Progenitor cell of endocrine pancreas (in vitro differentiated cells): ENCODE data around the gene NOL8. TPM values are rescaled to one million over a fixed set of nuclear protein-coding genes. Genes with fewer than 3 reads are reported as not detected.

Experiments used
- DNase-seq: peaks from one replicate; pipeline ENCODE4 v3.0.0; 2021; ENCODE audit warnings: low spot score; ENCODE audit not compliant: unreplicated experiment
- H3K27ac Mint-ChIP-seq: 2 replicates; pipeline ENCODE4 v1.8.0; 2021; ENCODE audit warnings: mild to moderate bottlenecking, moderate library complexity, mixed read lengths
- H3K27me3 Mint-ChIP-seq: 2 replicates; pipeline ENCODE4 v1.8.0; 2021; ENCODE audit warnings: mixed read lengths
- H3K36me3 Mint-ChIP-seq: 2 replicates; pipeline ENCODE4 v1.8.0; 2022; ENCODE audit warnings: mixed read lengths; ENCODE audit not compliant: insufficient read depth
- H3K4me1 Mint-ChIP-seq: 2 replicates; pipeline ENCODE4 v1.8.0; 2021; ENCODE audit warnings: low read depth, mixed read lengths
- H3K4me3 Mint-ChIP-seq: 2 replicates; pipeline ENCODE4 v1.8.0; 2021; ENCODE audit warnings: low read depth, mild to moderate bottlenecking, moderate library complexity, mixed read lengths
- H3K9me3 Mint-ChIP-seq: 2 replicates; pipeline ENCODE4 v1.8.0; 2021; ENCODE audit warnings: low read depth, mixed read lengths
- total RNA-seq: library from RNA; stranded (reverse); gene quantifications from 2 replicates; pipeline ENCODE4 v1.2.1, GENCODE V29; 2021
- TF ChIP-seq, protein P1 (sequence below): fragments of 200-600 bp; sonication (generic); IDR thresholded peaks from one replicate; pipeline ENCODE4 v1.5.0; 2021; ENCODE audit warnings: antibody characterized with exemption, mild to moderate bottlenecking; ENCODE audit not compliant: unreplicated experiment

Gene NOL8
- total RNA-seq, 1 donor from 2014 or later: 38.3 TPM

DNA sequence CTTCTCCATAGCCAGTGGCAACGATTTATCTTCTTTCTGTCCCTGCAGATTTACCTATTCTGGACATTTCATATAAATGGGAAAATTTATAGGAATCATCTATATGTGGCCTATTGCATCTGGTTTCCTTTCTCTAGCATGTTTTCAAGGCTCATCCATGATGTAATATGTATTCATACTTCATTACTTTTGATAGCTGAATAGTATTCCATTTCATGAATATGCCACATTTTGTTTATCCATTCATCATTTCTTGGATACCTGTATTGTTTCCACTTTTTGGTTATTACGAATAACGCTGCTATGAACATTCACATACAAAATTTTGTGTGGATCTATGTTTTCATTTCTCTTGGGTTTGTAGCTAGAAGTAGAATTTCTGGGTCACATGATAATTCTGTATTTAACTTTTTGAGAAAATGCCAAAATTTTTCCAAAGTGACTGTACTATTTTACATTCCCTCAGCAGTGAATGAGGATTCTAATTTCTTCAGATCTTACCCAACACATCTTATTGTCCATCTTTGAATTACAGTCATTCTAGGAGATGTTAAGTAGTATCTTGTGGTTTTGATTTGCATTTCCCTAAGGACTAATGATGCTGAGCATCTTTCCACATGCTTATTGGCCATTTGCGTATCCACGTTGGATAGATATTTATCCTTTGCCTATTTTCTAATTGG is 35.3 kb downstream of the NOL8 start:
- no peaks in the 10 kb centered on the region for H3K27me3 Mint-ChIP-seq
- TF ChIP-seq, protein P1, sequence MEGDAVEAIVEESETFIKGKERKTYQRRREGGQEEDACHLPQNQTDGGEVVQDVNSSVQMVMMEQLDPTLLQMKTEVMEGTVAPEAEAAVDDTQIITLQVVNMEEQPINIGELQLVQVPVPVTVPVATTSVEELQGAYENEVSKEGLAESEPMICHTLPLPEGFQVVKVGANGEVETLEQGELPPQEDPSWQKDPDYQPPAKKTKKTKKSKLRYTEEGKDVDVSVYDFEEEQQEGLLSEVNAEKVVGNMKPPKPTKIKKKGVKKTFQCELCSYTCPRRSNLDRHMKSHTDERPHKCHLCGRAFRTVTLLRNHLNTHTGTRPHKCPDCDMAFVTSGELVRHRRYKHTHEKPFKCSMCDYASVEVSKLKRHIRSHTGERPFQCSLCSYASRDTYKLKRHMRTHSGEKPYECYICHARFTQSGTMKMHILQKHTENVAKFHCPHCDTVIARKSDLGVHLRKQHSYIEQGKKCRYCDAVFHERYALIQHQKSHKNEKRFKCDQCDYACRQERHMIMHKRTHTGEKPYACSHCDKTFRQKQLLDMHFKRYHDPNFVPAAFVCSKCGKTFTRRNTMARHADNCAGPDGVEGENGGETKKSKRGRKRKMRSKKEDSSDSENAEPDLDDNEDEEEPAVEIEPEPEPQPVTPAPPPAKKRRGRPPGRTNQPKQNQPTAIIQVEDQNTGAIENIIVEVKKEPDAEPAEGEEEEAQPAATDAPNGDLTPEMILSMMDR: no peak
- no peak overlapping the region for H3K4me3 Mint-ChIP-seq
- H3K9me3 Mint-ChIP-seq: no peaks in the 10 kb centered on the region
- H3K27ac Mint-ChIP-seq: no peak overlapping the region
- H3K36me3 Mint-ChIP-seq: peaks cover 23% of the 10 kb centered on the region
- no peak for DNase-seq
- H3K4me1 Mint-ChIP-seq: peaks cover 30% of the 10 kb centered on the region

GRCh38 chr9:92279302-92279701 is 45.8 kb downstream of the NOL8 start:
- TF ChIP-seq, protein P1: no peak
- Mint-ChIP-seq H3K4me1 (no peaks in the 10 kb centered on the region), H3K4me3 (no peak overlapping the region), H3K9me3 (no peaks in the 10 kb centered on the region), H3K36me3 (peaks cover 36% of the 10 kb centered on the region), H3K27ac (peak overlapping the region; percentile 22), H3K27me3 (no peaks in the 10 kb centered on the region)
- DNase-seq: no peak

GRCh38 chr9:92278110-92278509 is 47.0 kb downstream of the NOL8 start:
- no peak overlapping the region for H3K27ac Mint-ChIP-seq
- H3K9me3 Mint-ChIP-seq: no peaks in the 10 kb centered on the region
- TF ChIP-seq, protein P1: no peak
- no peak for DNase-seq
- no peaks in the 10 kb centered on the region for H3K4me1 Mint-ChIP-seq
- H3K4me3 Mint-ChIP-seq: no peak overlapping the region
- H3K27me3 Mint-ChIP-seq: no peaks in the 10 kb centered on the region
- H3K36me3 Mint-ChIP-seq: peaks cover 38% of the 10 kb centered on the region

DNA sequence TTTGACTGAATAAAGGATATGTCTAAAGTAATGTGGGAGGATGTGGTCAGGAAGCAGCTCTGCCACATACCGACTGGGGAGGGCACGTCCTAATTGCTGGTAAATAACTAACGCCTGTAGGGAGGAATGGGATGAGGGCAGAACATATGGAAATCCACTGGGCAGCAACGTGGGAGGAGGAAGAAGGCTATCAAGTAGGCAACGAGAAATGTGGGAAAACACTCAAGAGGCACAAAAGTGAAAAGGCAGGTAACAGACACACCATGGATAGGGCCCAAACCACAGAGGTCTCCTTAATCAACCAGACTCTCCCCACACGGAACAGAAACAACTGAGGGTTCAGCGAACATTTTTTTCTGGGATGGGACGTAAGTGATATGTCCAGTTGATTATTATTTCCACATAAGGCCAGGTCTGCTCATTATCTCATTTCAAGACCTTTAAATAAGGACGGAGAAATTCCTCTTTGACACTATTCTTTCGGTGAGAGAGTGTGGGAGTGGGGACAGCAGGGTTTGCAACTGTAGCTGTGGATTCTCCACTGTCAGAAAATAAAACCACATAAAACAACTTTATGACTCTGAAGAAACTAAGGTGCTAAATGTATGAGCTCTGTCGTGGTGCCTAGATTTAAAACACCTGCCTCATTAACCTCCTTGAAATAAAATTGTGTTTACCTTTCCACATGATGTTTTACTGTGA is 48.7 kb downstream of the NOL8 start:
- Mint-ChIP-seq H3K36me3 (peaks cover 41% of the 10 kb centered on the region), H3K27ac (no peak overlapping the region), H3K4me3 (no peak overlapping the region), H3K9me3 (no peaks in the 10 kb centered on the region), H3K4me1 (no peaks in the 10 kb centered on the region), H3K27me3 (no peaks in the 10 kb centered on the region)
- DNase-seq: no peak
- TF ChIP-seq, protein P1: no peak

DNA sequence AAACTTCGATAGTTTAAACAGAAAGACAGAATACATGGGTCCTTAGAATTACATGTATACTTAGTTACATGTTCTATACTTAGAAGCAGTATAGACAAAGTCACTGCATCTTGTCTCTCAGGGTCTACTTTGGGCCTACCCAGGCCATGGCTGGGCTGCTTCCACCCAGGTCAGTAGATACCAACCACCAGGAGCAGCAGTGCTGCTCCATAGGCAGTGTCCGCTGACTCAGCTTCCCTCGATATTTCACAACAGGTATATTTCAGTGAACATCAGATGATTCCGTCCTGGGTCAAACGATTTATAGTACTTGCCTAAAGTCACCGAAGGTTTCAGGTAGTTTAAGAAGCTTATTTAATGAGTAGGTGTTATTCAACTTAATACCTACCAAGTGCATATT is 49.6 kb downstream of the NOL8 start:
- DNase-seq: no peak
- TF ChIP-seq, protein P1: no peak
- no peak overlapping the region for H3K27ac Mint-ChIP-seq
- peaks cover 45% of the 10 kb centered on the region for H3K36me3 Mint-ChIP-seq
- no peaks in the 10 kb centered on the region for H3K9me3 Mint-ChIP-seq
- no peaks in the 10 kb centered on the region for H3K4me1 Mint-ChIP-seq
- H3K4me3 Mint-ChIP-seq: no peak overlapping the region
- no peaks in the 10 kb centered on the region for H3K27me3 Mint-ChIP-seq
